HG02678 (cell line): ENCODE results near the gene CTF1.

ENCODE experiments used
- ATAC-seq: cut with Tn5 transposase; IDR thresholded peaks from one replicate; pipeline ENCODE4 v1.9.1; 2021; ENCODE audit warnings: mild to moderate bottlenecking, moderate library complexity; ENCODE audit not compliant: unreplicated experiment

CTF1 gene

DNA sequence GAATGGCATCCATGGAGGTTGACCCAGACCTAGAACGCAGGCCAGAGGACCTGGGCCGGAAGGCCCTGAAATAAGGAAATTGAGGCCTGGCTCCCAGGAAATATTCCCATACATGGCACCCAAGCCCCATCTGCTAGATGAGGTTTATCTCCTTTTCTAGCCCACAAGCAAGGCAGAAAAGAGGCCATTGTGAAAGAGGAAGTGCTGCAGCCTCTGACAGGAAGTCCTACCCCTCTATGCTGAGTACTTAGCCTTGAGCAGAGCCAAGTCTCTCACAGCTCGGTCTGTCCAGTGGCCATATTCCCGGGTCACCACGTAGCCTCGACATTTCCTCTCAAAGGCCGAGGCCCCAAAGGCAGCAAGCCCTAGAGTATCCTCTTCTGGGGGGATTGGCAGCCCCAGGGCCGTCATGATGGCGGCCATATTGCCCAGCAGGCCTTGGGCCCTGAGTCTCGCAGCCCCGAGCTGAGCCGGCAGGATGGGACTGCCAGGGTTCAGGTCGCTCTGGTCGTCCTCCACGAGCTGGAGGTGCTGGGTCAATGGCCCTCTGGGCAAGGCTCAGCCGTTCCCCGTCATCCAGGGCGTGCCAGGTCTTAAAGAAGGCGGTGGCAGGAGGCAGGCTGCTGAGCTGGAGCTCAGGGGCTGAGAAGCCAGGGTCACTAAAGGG lies 7.8 kb downstream of the CTF1 start:
- no peak for ATAC-seq

DNA sequence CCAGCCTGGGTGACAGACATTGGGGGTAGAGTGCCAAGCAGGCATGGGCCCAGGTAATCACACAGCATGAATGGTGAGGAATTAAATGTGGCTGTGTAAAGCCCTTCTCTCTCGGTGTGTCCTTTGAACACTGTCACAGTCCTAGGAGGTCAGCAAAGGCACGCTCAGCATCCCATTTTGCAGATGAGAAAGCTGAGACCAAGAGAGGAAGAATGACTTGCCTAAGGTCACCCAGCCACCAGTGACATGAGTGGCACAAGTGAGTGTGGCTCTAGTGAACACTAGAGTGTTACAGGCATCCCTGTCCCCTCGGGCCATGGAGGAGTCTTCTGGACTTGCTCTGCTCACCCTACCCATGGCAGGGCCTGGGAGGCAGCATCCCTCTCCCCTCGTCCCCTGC lies 10.7 kb downstream of the CTF1 start:
- no peak for ATAC-seq

DNA sequence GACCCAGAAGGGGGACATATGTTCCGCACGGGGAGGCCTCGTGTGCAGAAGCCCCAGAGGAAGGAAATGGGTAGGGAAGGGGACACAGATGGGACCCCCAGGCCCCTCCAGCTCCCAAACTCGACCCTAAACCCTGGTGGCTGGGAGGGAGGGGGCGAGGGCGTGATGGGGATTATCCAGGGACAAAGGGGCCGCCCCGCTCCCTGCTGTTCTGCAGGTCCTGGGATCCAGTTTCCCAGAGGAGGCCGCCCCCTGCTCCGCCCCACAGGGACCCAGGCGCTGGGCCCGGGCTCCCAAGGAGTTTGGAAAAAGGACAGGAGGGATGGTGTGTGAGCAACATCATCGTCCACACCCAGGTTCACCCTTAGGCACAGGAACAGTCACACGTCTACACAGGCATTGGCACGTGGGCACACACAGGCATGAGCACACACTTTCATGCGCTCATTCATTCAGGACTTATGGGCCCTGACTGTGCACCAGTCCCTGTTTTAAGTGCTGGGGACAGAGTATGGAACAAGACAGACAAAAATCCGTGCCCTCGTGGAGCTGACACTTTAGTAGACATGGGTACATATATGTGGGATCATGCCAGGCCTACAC lies 14.1 kb downstream of the CTF1 start:
- no peak for ATAC-seq

DNA sequence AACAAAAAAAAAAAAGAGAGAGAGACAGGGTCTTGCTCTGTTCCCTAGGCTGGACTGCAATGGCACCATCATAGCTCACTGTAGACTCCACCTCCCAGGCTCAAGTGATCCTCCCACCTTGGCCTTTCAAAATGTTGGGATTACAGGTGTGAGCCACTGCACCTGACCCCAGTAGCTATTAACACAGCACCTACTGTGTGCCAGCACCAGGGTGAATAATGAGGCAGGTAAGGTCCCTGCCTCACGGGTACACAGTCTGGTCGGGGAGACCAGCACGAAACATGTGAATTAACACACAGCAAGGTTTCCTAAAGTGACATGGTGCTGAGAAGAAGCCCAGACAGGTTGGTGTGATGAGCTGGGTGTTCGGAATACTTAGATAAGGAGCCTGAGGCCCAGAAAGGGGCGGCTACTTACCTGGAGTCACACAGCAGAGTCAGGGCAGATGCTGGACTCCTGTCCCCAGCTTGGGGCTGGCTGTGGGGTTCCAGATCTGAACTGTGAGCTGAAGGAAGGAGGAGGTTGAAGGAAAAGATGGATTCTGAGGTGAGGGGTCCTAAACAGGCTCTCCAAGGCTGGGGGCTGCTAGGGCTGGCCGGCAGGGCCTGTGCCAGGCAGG lies 16.5 kb downstream of the CTF1 start:
- ATAC-seq, result no peak

DNA sequence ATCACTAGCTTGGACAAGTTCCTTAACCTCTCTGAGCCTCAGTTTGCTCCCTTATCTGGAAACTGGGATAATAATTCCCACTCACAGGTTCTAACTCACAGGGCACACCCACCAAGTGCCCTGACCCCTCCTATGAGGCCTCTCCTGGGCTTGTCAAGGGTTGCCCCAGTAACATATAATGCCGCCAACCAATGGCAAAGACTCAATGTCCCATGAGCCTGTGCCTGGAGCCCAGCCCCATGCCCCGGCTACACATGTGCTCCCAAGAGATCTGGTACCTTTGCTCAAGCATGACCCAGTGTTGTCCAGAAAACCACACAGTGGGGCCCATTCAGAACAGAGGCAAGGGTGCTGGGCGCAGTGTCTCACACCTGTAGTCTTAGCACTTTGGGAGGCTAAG lies 18.4 kb downstream of the CTF1 start:
- ATAC-seq, result no peak

DNA sequence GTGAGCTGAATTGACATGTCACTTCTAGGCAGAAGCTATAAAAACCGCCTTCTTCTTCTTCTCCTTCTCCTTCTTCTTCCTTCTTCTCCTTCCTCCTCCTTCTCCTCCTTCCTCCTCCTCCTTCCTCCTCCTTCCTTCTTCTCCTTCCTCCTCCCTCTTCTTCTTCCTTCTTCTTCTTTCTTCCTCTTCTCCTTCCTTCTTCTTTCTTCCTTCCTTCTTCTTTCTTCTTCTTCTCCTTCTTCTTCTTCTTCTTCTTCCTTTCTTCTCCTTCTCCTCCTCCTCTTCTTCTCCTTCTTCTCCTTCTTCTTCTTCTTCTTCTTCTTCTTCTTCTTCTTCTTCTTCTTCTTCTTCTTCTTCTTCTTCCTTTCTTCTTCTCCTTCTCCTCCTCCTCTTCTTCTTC lies 22.2 kb downstream of the CTF1 start:
- ATAC-seq, result no peak

DNA sequence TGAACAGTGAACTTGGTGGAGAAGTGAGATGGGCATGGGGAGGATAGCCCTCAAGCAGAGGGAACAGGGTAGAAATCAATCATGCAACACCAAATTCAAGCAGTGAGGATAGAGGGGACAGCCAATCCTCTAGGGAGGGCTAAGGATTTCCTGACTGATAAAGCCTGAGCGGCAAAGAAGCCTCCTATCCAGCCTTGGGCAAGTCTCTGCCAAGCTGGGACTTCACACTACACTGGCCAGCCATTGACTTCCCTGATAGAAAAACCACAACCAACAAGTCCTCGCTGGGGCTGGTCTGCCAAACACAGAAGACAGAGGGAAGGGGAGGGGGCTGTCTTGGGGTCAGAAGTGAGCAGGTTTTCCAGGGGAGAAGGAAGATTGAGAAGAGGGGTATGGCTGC lies 24.5 kb downstream of the CTF1 start:
- no peak for ATAC-seq

DNA sequence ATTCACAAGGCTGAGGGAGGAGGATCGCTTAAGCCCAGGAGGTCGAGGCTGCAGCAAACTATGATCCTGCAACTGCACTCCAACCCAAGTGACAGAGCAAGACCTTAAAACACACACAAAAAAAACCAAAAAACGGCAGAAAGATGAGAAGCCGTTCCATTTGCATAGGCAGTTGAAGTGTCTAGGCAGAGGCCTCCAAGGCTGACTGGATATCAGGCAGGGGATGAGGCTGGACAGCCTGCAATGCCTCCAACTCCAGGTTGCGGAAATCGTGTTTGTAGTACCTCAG lies 25.0 kb downstream of the CTF1 start:
- no peak for ATAC-seq

DNA sequence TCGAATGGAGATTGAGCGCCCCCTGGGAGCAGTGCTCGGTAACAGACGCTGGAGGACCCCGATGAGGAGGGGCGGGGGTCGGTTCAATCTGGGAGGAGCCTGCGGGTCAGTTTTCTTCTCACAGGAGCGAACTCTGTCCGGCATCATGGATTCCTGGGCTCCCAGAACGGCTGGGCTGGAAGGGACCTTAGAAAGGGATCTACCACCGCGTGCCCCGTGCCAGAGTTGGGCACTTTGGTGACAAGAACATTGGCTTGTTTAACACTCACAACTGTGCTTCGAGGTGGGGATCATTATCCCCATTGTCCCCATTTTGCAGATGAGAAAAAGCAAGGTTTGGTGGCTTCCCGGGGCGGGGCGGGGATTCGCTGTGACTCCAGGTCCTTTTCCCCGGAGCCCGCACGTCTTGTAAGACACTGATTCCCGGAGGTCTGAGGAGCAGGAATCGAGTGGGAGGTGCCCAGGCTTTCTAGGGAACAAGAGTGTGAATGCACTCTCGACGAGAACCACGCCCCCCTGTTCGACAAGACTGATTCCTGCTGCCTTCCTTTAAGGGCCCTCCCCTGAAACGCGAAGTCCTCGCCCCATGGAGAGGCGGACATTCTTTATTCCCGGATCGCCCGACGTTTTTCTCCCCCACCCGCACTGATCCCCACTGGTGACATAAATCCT lies 25.5 kb downstream of the CTF1 start:
- ATAC-seq, result no peak

DNA sequence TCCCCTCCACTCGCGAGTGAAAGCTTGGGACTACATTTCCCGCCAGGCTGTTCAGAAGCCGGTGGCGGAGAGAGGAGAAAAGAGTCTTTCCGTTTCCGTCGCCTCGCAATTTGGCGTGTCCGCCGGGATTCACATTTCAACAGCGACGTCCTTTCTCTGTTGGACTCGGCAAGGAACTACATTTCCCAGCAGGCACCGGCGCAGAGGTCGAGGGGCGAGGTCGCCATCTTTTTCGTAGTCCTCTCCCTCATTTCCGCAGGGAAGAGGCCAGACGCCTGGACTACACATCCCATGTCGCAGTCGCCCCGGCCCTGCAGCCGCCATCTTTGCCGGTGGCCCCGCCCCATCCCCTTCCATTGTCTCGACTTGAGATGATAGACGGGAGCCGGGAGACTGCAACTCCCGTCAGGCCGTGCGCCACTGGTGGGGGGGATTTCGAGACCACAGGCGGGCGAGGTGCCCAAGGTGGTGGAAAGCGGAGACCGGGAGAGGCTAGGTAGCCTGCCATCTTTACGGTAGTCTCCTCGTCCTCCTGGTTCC lies 26.1 kb downstream of the CTF1 start:
- peak; percentile 68 for ATAC-seq

DNA sequence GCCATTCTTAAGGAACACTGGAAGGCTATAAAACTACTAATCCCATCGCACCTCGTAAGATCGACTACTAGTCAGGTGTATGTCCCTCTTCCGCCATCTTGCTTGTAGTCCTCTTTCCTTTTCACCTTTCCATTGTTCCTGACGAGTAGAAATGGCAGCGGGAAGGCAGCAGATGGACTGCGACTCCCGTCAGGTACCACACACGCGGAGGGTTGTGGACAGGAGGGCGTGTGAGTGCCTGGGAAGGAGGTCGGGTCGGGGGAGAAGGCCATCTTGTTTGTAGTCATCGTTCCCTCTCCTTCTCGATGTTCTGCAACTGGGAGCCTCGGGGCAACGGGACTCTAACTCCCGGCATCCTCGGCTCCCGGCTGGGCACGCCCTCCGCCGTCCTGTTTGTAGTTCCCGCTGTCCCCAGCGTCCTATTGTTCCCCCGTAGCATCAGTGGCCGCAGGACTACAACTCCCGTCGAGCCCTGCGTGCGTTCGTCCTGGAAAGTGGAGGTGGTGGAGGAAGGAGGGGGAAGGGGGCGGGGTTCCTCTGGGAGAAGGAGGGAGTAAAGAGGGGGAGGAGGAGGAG lies 26.6 kb downstream of the CTF1 start:
- peak; percentile 69 for ATAC-seq

DNA sequence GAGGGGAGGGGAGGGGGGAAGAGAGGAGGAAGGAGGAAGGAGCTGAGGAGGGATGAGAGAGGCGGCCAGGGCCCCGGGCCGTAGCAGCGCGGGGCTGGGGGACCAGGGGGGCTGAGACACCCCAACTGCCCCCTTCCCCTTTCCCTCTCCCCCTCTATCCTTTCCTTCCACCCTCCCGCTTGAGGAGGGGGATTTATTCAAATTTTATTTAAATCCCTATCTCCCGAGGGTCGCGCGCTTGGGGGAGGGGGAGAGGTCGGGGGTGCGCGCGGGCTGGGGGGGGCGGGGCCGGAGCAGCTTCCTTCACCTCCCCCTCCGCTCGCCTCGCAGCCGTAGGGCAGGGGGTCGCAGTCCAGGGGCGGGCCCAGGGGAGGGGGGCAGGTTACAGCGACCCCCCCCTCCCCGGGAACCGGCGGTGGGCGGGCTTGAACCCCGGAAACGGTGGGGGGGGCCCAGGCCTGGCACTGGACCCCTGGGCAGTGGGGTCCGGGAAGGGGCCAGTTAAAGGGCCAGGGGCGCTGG lies 27.2 kb downstream of the CTF1 start, which contains the start of gene FBXL19:
Gene FBXL19 (plus strand): TSS at position 19 of the 522 bp plus-strand sequence. CDS start 2,183 bp downstream, outside the sequence.
- ATAC-seq, result no peak

DNA sequence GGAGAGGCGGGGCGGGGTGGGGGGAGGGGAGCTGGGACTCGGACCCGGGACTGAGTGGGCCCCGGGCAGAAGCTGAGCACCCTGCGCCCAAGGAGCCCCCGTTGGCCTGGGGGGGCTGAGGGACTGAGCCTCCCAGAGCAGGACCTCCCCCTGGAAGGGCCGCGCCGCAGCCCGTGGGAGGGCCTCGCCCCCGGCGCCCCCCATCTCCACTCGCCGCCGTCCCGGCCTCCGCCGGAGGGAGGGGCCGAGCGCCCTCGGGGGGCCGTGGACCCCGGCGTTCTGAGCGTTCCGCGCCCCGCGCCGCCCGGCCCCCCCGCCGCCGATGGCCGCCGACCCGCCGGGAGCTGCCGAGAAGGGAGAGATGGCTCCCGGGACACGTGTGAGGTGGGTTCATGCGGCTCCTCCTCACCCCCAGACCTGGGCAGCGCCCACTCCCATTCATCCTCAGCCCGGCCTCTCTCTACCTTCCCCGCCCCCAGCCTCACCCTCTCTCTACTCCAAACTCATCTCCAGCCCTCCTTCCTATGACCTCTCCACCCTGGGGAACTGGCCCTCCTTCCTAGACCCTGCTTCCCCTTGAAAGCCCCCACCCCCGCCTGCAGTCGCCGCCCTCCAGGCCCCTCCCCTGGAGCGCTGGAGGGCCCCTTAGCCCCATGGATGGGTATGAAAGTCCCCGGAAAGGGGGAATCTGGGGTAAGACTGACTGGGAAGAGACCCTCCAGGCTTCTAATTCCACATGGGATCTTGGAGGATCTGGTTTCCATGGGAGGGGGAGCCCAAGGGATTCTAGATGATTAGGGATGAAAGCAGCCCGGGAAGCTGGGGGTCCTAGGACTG lies 27.9 kb downstream of the CTF1 start:
- no peak for ATAC-seq

DNA sequence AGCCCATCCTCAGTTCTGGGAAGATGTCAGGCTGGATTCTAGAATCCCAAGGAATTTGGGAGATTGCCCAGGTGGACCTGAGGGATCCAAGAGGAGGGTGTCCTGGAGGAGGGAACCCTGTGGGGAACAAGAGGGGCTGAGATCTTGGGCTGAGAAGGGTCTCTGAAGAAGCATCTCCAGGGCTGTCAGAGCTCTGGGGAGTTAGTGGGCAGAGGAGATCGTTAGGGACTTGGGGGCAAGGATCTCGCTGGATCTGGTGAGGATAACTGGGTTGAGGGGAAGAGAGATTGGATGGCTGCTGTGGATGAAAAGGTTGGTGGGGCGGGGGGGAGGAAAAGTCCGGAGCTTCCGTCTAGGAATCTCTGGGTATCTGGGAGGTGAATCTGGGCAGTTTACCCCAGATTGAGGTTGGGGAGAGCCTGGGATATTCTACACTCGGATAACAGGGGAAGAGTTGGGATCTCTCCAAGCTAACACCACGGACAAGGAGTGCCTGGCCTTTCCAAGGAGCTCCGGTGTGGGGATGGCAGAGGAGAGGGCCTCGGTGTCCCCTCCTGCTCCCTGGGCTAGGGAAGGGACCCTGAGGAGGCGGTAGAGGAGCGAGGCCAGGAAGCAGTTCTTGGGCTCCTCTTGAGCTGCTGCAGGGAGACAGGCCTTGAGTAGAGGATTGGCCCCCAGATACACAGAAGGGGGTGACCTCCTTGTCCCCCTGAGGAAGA lies 28.7 kb downstream of the CTF1 start:
- no peak for ATAC-seq

DNA sequence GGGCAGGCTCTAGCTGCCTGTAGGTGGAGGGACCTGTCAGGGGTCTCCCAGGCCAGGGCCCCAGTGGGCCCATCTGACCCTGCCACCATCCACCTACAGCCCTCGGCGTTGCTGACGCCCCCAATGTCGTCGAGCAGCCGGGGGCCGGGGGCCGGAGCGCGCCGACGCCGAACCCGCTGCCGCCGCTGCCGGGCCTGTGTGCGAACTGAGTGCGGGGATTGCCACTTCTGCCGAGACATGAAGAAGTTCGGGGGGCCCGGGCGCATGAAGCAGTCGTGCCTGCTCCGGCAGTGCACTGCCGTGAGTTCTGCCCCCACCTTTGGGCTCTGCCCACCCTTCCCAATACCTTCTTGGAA lies 29.2 kb downstream of the CTF1 start:
- no peak for ATAC-seq

DNA sequence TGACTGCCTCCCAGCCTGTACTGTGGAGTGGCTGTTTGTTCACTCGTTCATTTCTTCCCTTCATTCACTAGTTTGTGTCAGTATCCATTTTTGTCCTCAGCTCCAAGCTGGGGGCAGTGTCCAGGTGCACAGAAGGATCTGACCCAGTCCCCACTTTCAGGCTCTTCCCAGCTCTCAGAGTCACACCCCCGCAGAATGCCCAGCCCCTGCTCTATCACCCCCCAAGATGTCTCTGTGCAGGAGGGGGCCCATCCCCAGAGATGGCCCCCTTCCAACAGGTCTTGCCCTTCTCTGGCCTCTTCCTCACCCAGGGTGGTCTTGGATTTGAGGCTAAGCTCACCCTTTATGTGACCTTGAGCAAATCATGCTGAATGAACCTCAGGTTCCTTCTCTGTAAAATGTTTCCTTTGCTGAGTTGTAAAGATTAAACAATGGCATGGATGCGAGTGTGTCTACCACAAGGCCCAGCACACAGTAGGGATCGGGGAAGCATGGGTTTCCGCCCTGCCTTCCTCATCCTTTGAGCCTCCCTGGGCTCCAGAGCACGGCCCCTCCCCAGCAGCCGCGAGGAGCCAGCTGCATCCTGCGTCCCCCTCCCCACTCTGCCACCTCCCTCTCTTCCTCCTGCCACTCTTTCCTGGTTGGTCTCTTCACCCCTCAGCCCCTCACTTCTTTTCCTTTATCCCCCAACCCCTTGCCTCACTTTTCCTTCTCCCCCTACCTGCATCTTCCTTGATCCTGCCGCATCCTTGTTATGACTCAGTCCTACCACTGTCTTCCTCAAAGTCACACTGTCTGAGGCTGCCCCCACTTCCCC lies 29.8 kb downstream of the CTF1 start:
- ATAC-seq, result no peak

DNA sequence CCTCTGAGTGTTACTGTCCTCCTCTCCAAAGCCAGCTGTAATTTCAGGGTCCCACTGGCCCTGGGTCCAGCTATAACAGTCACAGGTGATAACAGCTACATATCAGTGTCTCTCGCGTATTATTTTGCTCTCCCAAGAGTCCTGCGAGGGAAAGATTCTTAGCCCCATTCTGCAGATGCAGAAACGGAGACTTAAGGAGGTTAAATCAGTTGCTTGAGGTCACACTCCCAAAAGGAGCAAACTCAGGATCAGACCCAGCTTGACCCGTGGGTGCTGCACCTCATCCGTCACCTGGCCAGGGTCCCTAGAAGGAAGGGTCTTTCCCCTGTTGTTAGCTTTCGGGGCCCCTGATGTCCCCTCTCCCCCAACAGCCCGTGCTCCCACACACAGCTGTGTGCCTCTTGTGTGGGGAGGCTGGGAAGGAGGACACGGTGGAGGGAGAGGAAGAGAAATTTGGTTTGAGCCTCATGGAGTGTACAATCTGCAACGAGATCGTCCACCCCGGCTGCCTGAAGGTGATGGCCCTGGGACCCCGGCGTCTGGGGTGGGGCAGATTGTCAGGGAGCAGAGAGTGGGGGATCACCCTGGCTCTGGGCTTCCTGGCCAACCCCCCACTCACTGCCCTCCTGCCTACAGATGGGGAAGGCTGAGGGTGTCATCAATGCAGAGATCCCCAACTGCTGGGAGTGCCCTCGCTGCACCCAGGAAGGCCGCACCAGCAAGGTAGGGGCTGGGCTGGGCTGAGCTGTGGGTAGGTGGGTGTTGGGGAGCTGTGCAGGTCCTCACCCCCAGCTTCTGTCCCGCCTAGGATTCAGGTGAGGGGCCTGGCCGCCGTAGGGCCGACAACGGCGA lies 30.7 kb downstream of the CTF1 start:
- ATAC-seq, result no peak

DNA sequence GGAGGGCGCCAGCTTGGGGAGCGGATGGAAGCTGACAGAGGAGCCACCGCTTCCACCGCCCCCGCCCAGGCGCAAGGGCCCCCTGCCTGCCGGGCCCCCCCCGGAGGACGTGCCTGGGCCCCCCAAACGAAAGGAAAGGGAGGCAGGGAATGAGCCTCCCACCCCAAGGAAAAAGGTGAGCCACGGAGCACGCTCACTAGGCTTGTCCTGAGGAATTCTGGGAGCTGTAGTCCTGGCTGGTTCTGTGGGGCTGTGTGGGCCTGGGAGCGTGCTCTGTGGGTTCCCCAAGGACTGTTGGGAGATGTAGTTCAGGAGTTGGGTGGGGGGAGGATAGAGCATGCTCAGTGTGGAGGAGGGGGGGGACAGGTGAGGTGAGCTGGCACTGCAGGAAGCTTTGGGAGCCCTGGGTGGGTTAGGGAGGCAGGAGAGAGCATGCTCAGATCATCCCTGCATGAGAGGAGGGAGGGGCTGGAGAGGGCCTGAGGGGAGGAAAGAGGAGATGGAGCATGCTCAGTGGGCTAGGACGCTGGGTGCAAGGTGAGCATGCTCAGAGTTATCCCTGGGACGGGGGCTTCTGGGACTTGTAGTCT lies 31.5 kb downstream of the CTF1 start:
- ATAC-seq, result no peak
